PC-3 (cell line): ENCODE measurements around the gene MYO3B. TPM values are rescaled to one million over a fixed set of nuclear protein-coding genes. Genes with fewer than 3 reads are reported as not detected.

ENCODE experiments used
- ATAC-seq: fragments of 200-7000 bp; cut with Tn5 transposase; 2 replicates; pipeline ENCODE4 v1.9.1; 2020; ENCODE audit warnings: mild to moderate bottlenecking, moderate library complexity
- BruUV-seq: library from RNA; stranded (reverse); fragments of 400-500 nt; replicated peaks from 2 replicates; lab custom pipeline; 2021; lab: Mats Ljungman, UMichigan
- CTCF ChIA-PET: fragments of 300-600 bp; sonication (Branson Sonifier 250); formaldehyde crosslinking; loops from one replicate; lab custom pipeline; 2022; ENCODE audit warnings: antibody characterized with exemption; lab: Charles Lee
- POLR2A ChIA-PET: fragments of 300-600 bp; sonication (Branson Sonifier 250); formaldehyde crosslinking; loops from one replicate; lab custom pipeline; 2022; ENCODE audit warnings: antibody characterized with exemption; ENCODE audit not compliant: unreplicated experiment; lab: Charles Lee
- DNase-seq: peaks from one replicate; pipeline ENCODE4 v3.0.0-alpha.2; 2015
- H2AFZ ChIP-seq: fragments of 300-600 bp; sonication (generic); 2 replicates; pipeline ENCODE4 v1.6.0; 2016; ENCODE audit warnings: antibody characterized with exemption, low read length
- H3F3A ChIP-seq: fragments of 300-600 bp; sonication (generic); one replicate; pipeline ENCODE4 v1.6.0; 2017; ENCODE audit warnings: antibody characterized with exemption, low read length, control low read depth, mild to moderate bottlenecking; ENCODE audit not compliant: unreplicated experiment
- H3K27ac ChIP-seq: fragments of 300-600 bp; sonication (generic); 2 replicates; pipeline ENCODE4 v1.5.1; 2016; ENCODE audit warnings: mild to moderate bottlenecking, low read length
- H3K27me3 ChIP-seq: fragments of 300-600 bp; sonication (generic); 2 replicates; pipeline ENCODE4 v1.6.1; 2016; ENCODE audit warnings: low read length, mixed read lengths
- H3K36me3 ChIP-seq: fragments of 300-600 bp; sonication (generic); 2 replicates; pipeline ENCODE4 v1.6.1; 2016; ENCODE audit warnings: low read depth, mixed run types, low read length, mixed read lengths
- H3K4me1 ChIP-seq: fragments of 300-600 bp; sonication (generic); 2 replicates; pipeline ENCODE4 v1.5.1; 2016; ENCODE audit warnings: low read length; ENCODE audit not compliant: insufficient read depth
- H3K4me2 ChIP-seq: fragments of 300-600 bp; sonication (generic); 2 replicates; pipeline ENCODE4 v1.6.0; 2016; ENCODE audit warnings: low read length
- H3K4me3 ChIP-seq: fragments of 300-600 bp; sonication (generic); 2 replicates; pipeline ENCODE4 v1.5.1; 2016; ENCODE audit warnings: mild to moderate bottlenecking, low read length, mixed read lengths
- H3K79me2 ChIP-seq: fragments of 300-600 bp; sonication (generic); 2 replicates; pipeline ENCODE4 v1.6.1; 2017; ENCODE audit warnings: low read length, mixed read lengths
- H3K9ac ChIP-seq: fragments of 300-600 bp; sonication (generic); 2 replicates; pipeline ENCODE4 v1.6.0; 2016; ENCODE audit warnings: mild to moderate bottlenecking, low read length
- H3K9me2 ChIP-seq: fragments of 300-600 bp; sonication (generic); replicated peaks from 2 replicates; pipeline ENCODE4 v1.6.1; 2016; ENCODE audit warnings: mixed run types, low read length, mixed read lengths
- H3K9me3 ChIP-seq: fragments of 300-600 bp; sonication (generic); 2 replicates; pipeline ENCODE4 v1.6.1; 2016; ENCODE audit warnings: low read length, mixed read lengths
- H4K20me1 ChIP-seq: fragments of 300-600 bp; sonication (generic); 2 replicates; pipeline ENCODE4 v1.6.1; 2016; ENCODE audit warnings: low read length, mixed read lengths
- EZH2 ChIP-seq: fragments of 300-600 bp; sonication (generic); IDR thresholded peaks from one replicate; pipeline ENCODE4 v1.6.1; 2017; ENCODE audit warnings: antibody characterized with exemption, mild to moderate bottlenecking, low read length; ENCODE audit not compliant: unreplicated experiment
- EZH2phosphoT487 ChIP-seq: fragments of 300-600 bp; sonication (generic); IDR thresholded peaks from 2 replicates; pipeline ENCODE4 v1.6.1; 2018; ENCODE audit warnings: mild to moderate bottlenecking, antibody characterized with exemption, low read length, borderline replicate concordance
- intact Hi-C: fragments of 100-400 bp; cut with micrococcal nuclease; formaldehyde crosslinking; loops from 2 replicates; pipeline ENCODE4 v1.9.0; 2023
- total RNA-seq: library from RNA; depleted of rRNA; stranded (reverse); fragments of >200 nt; gene quantifications from 2 replicates; pipeline ENCODE4 v1.2.3, GENCODE V29; 2014
- TF ChIP-seq, protein P1 (sequence below): fragments of 300-600 bp; sonication (generic); conservative IDR thresholded peaks from 2 replicates; pipeline ENCODE4 v1.5.1; 2017; ENCODE audit warnings: antibody characterized with exemption, low read depth, mild to moderate bottlenecking, low read length

The MYO3B gene
- total RNA-seq, 1 experiment from 2014 or later, result 1.1 TPM

DNA sequence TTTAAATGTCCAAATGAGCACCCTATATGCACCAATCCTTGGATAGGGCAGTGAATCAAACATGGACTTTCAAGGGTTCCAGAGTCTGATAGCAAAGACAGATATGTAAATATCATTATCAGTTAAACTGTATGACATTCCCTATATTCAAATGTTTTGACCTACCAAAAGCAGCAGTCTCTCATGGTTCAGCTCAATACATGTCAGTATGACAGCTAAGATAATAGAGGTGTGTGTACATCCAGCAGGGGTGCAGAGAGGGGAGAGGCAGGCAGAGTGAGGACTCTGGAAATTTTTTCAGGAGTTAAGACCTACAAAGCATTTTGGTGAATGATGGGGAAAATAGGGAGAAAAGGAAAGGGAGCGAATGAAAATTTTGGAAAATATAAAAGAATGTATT, 106.3 kb downstream of the MYO3B start:
- POLR2A ChIA-PET, result no interaction called here
- no TSS peak for BruUV-seq

DNA sequence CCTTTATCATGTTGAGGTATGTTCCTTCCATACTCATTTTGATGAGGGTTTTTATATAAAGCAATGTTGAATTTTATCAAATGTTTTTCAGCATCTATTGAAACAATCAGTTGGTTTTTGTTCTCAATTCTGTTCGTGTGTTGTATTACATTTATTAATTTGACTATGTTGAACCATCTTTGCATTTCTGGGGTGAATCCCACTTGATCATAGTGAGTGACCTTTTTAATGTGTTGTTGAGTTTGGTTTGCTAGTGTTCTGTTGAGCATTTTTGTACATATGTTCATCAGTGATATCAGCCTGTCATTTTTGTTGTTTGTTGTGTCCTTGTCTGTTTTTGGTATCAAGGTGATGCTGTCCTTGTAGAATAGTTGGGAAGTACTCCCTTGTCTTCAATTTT, 110.9 kb downstream of the MYO3B start:
- Histone ChIP-seq H3K4me3 (no peak overlapping the region), H3K9me3 (peaks cover 9% of the 10 kb centered on the region; the same call in 1 of the 2 replicates), H3K27me3 (no peaks in the 10 kb centered on the region), H3K9me2 (no peaks in the 10 kb centered on the region), H3K79me2 (no peaks in the 10 kb centered on the region), H3K36me3 (peaks cover 2% of the 10 kb centered on the region; the same call in 1 of the 2 replicates), H4K20me1 (no peaks in the 10 kb centered on the region), H3K27ac (no peak overlapping the region), H2AFZ (no peak overlapping the region), H3K9ac (no peak overlapping the region), H3F3A (no peaks in the 10 kb centered on the region), H3K4me1 (no peaks in the 10 kb centered on the region), H3K4me2 (no peak overlapping the region)
- ChIA-PET CTCF (no interaction called here), POLR2A (no interaction called here)
- no TSS peak for BruUV-seq
- DNase-seq (no peak), ATAC-seq (no peak)
- intact Hi-C loops, result no loop called here
- TF ChIP-seq EZH2phosphoT487, result no peak
- TF ChIP-seq, protein P1, sequence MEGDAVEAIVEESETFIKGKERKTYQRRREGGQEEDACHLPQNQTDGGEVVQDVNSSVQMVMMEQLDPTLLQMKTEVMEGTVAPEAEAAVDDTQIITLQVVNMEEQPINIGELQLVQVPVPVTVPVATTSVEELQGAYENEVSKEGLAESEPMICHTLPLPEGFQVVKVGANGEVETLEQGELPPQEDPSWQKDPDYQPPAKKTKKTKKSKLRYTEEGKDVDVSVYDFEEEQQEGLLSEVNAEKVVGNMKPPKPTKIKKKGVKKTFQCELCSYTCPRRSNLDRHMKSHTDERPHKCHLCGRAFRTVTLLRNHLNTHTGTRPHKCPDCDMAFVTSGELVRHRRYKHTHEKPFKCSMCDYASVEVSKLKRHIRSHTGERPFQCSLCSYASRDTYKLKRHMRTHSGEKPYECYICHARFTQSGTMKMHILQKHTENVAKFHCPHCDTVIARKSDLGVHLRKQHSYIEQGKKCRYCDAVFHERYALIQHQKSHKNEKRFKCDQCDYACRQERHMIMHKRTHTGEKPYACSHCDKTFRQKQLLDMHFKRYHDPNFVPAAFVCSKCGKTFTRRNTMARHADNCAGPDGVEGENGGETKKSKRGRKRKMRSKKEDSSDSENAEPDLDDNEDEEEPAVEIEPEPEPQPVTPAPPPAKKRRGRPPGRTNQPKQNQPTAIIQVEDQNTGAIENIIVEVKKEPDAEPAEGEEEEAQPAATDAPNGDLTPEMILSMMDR, result no peak
- no peak for TF ChIP-seq EZH2

More for the DNA sequence above, 106.3 kb downstream of the MYO3B start:
- Histone ChIP-seq H3K9ac (no peak overlapping the region), H2AFZ (no peak overlapping the region), H3K9me3 (no peaks in the 10 kb centered on the region; the same call in 1 of the 2 replicates), H3K9me2 (no peaks in the 10 kb centered on the region), H3K36me3 (no peaks in the 10 kb centered on the region), H3F3A (no peaks in the 10 kb centered on the region), H3K4me1 (no peaks in the 10 kb centered on the region), H3K79me2 (no peaks in the 10 kb centered on the region), H4K20me1 (no peaks in the 10 kb centered on the region), H3K4me2 (no peak overlapping the region), H3K27me3 (no peaks in the 10 kb centered on the region), H3K27ac (no peak overlapping the region), H3K4me3 (no peak overlapping the region)
- intact Hi-C loops, result no loop called here
- CTCF ChIA-PET, result no interaction called here
- ATAC-seq (no peak), DNase-seq (no peak)
- TF ChIP-seq EZH2 (no peak), EZH2phosphoT487 (no peak)
- TF ChIP-seq, protein P1, result no peak

DNA sequence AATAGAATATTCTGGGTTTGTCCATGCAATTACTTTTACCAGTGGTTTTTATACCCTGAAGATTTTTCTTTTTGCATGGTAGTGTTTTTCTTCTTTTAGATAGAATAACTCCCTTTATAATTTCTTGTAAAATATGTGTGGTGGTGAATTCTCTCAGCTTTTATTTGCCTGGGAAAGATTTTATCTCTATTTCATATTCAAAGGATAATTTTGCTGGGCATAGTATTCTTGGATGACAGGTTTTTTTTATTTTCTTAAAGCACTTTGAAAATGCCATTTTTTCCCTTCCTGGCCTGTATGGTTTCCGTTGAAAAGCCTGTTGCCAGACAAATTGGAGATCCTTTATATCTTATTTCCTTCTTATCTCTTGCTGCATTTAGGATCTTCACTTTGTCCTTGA, 113.5 kb downstream of the MYO3B start:
- no peaks in the 10 kb centered on the region for H3K4me1 ChIP-seq
- TF ChIP-seq, protein P1, result no peak
- TF ChIP-seq EZH2 (no peak), EZH2phosphoT487 (no peak)
- ChIA-PET POLR2A (no interaction called here), CTCF (no interaction called here)
- H3K9me2 ChIP-seq, result no peaks in the 10 kb centered on the region
- intact Hi-C loops, result no loop called here
- DNase-seq (no peak), ATAC-seq (no peak)
- no TSS peak for BruUV-seq
- H3K79me2 ChIP-seq, result no peaks in the 10 kb centered on the region
- no peaks in the 10 kb centered on the region for H3K27me3 ChIP-seq
- no peak overlapping the region for H3K27ac ChIP-seq
- H2AFZ ChIP-seq, result no peak overlapping the region
- no peak overlapping the region for H3K9ac ChIP-seq
- H3K36me3 ChIP-seq, result peaks cover 2% of the 10 kb centered on the region; the same call in 1 of the 2 replicates
- no peaks in the 10 kb centered on the region for H4K20me1 ChIP-seq
- H3K4me2 ChIP-seq, result no peak overlapping the region
- H3K9me3 ChIP-seq, result peaks cover 9% of the 10 kb centered on the region; the same call in 1 of the 2 replicates
- H3F3A ChIP-seq, result no peaks in the 10 kb centered on the region
- H3K4me3 ChIP-seq, result no peak overlapping the region
